GM12873 (cell line): ENCODE results near the gene POU6F2.

Experiments used
- CTCF ChIP-seq: IDR thresholded peaks from 2 replicates; pipeline ENCODE4 v1.5.1; 2012; ENCODE audit warnings: low read depth, mild to moderate bottlenecking, moderate library complexity, low read length, control low read depth; ENCODE audit not compliant: insufficient read depth; ENCODE audit errors: missing control alignments

Gene POU6F2

GRCh38 chr7:39394105-39394680, 416.5 kb downstream of the POU6F2 start:
- no peak for TF ChIP-seq CTCF

- TF ChIP-seq CTCF: no peak
These were observed 421.7 kb downstream of the POU6F2 start for GRCh38 chr7:39399458-39399857.

- TF ChIP-seq CTCF: no peak
These were observed 422.3 kb downstream of the POU6F2 start for GRCh38 chr7:39399986-39400385.

- no peak for TF ChIP-seq CTCF
These were observed 423.1 kb downstream of the POU6F2 start for GRCh38 chr7:39400836-39401235.

- TF ChIP-seq CTCF: no peak
These were observed 424.3 kb downstream of the POU6F2 start for GRCh38 chr7:39402034-39402433.

GRCh38 chr7:39404907-39405306, 427.2 kb downstream of the POU6F2 start:
- no peak for TF ChIP-seq CTCF

GRCh38 chr7:39405581-39405980, 427.9 kb downstream of the POU6F2 start:
- TF ChIP-seq CTCF: no peak
